Neural progenitor cell (in vitro differentiated cells): Measurements from ENCODE around the gene DOP1B. TPM values are rescaled to one million over a fixed set of nuclear protein-coding genes. Genes with fewer than 3 reads are reported as not detected.
A peak's percentile ranks its signal among the peaks of the same experiment; 100 is the strongest.

Experiments
- DNase-seq: peaks from one replicate; pipeline ENCODE4 v3.0.0-alpha.2; 2016; ENCODE audit warnings: low spot score
- H2AFZ ChIP-seq: fragments of 200-600 bp; sonication (generic); replicated peaks from 2 replicates; pipeline ENCODE4 v1.6.1; 2016; ENCODE audit warnings: antibody characterized with exemption
- H3F3A ChIP-seq: fragments of 200-600 bp; sonication (generic); 2 replicates; pipeline ENCODE4 v1.6.1; 2016; ENCODE audit warnings: antibody characterized with exemption, low read depth
- H3K27ac ChIP-seq: fragments of 200-600 bp; sonication (generic); 2 replicates; pipeline ENCODE4 v1.5.1; 2016; ENCODE audit warnings: mild to moderate bottlenecking
- H3K27me3 ChIP-seq: fragments of 200-600 bp; sonication (generic); 2 replicates; pipeline ENCODE4 v1.6.1; 2016; ENCODE audit warnings: mild to moderate bottlenecking, moderate library complexity
- H3K36me3 ChIP-seq: fragments of 200-600 bp; sonication (generic); 2 replicates; pipeline ENCODE4 v1.5.1; 2016
- H3K4me1 ChIP-seq: fragments of 200-600 bp; sonication (generic); 2 replicates; pipeline ENCODE4 v1.6.1; 2016; ENCODE audit warnings: mixed run types
- H3K4me2 ChIP-seq: fragments of 200-600 bp; sonication (generic); 2 replicates; pipeline ENCODE4 v1.6.1; 2016
- H3K4me3 ChIP-seq: fragments of 200-600 bp; sonication (generic); 2 replicates; pipeline ENCODE4 v1.5.1; 2016
- H3K79me2 ChIP-seq: fragments of 200-600 bp; sonication (generic); 2 replicates; pipeline ENCODE4 v1.6.1; 2016; ENCODE audit warnings: low read depth
- H3K9ac ChIP-seq: fragments of 200-600 bp; sonication (generic); 2 replicates; pipeline ENCODE4 v1.6.1; 2016
- H3K9me3 ChIP-seq: fragments of 200-600 bp; sonication (generic); 2 replicates; pipeline ENCODE4 v1.5.1; 2016; ENCODE audit warnings: low read depth
- H4K20me1 ChIP-seq: fragments of 200-600 bp; sonication (generic); 2 replicates; pipeline ENCODE4 v1.6.1; 2016; ENCODE audit warnings: low read depth
- H3K27ac Mint-ChIP-seq: 3 replicates; pipeline ENCODE4 v1.8.0; 2021; ENCODE audit warnings: mixed read lengths
- H3K27me3 Mint-ChIP-seq: 2 replicates; pipeline ENCODE4 v1.8.0; 2022; ENCODE audit warnings: low read depth, mild to moderate bottlenecking, inconsistent platforms, moderate library complexity, mixed read lengths; ENCODE audit not compliant: insufficient read depth
- H3K36me3 Mint-ChIP-seq: 3 replicates; pipeline ENCODE4 v1.8.0; 2021; ENCODE audit warnings: mixed read lengths
- H3K4me1 Mint-ChIP-seq: 3 replicates; pipeline ENCODE4 v1.8.0; 2021; ENCODE audit warnings: mixed read lengths
- H3K4me3 Mint-ChIP-seq: 3 replicates; pipeline ENCODE4 v1.8.0; 2021; ENCODE audit warnings: mild to moderate bottlenecking, moderate library complexity, mixed read lengths
- H3K9me3 Mint-ChIP-seq: 3 replicates; pipeline ENCODE4 v1.8.0; 2020; ENCODE audit warnings: mixed read lengths
- CTCF ChIP-seq: fragments of 200-600 bp; sonication (generic); IDR thresholded peaks from 2 replicates; pipeline ENCODE4 v1.5.1; 2017; ENCODE audit warnings: antibody characterized with exemption, mild to moderate bottlenecking
- EZH2 ChIP-seq: fragments of 200-600 bp; sonication (generic); IDR thresholded peaks from 2 replicates; pipeline ENCODE4 v1.6.1; 2017; ENCODE audit warnings: antibody characterized with exemption, mild to moderate bottlenecking, moderate library complexity
- EZH2phosphoT487 ChIP-seq: fragments of 200-600 bp; sonication (generic); IDR thresholded peaks from 2 replicates; pipeline ENCODE4 v1.6.1; 2017; ENCODE audit warnings: antibody characterized with exemption
- total RNA-seq: library from RNA; depleted of rRNA; stranded (reverse); fragments of >200 nt; gene quantifications from 2 replicates; pipeline ENCODE4 v1.2.3, GENCODE V29; 2015; ENCODE audit warnings: low replicate concordance

DOP1B gene
- total RNA-seq, 1 donor from 2014 or later, result 9.9 TPM

GRCh38 chr21:36193200-36193599 is 36.6 kb downstream of the DOP1B start:
- H3K4me3 Mint-ChIP-seq, result no peak overlapping the region
- peaks cover 7% of the 10 kb centered on the region for H3K9me3 Mint-ChIP-seq
- Histone ChIP-seq H3K79me2 (no peaks in the 10 kb centered on the region), H3F3A (no peaks in the 10 kb centered on the region), H2AFZ (no peak overlapping the region), H3K9ac (no peak overlapping the region), H3K27ac (no peak overlapping the region), H3K9me3 (no peaks in the 10 kb centered on the region), H3K4me2 (no peak overlapping the region), H3K27me3 (no peaks in the 10 kb centered on the region), H3K36me3 (no peaks in the 10 kb centered on the region), H3K4me3 (no peak overlapping the region), H3K4me1 (peaks cover 4% of the 10 kb centered on the region), H4K20me1 (no peaks in the 10 kb centered on the region)
- H3K4me1 Mint-ChIP-seq, result peaks cover 4% of the 10 kb centered on the region
- peaks cover 4% of the 10 kb centered on the region for H3K36me3 Mint-ChIP-seq
- TF ChIP-seq EZH2phosphoT487 (no peak), CTCF (no peak), EZH2 (no peak)
- no peak for DNase-seq
- no peaks in the 10 kb centered on the region for H3K27me3 Mint-ChIP-seq
- peak overlapping the region; percentile 50 for H3K27ac Mint-ChIP-seq

- Mint-ChIP-seq H3K27ac (no peak overlapping the region), H3K9me3 (peaks cover 7% of the 10 kb centered on the region)
Observed at GRCh38 chr21:36194024-36194423, 37.4 kb downstream of the DOP1B start.

GRCh38 chr21:36195613-36196012 is 39.0 kb downstream of the DOP1B start:
- H3K36me3 Mint-ChIP-seq, result peaks cover 6% of the 10 kb centered on the region
- H3K4me3 ChIP-seq, result no peak overlapping the region
- H3K4me1 Mint-ChIP-seq, result no peaks in the 10 kb centered on the region
- no peaks in the 10 kb centered on the region for H3K36me3 ChIP-seq
- peaks cover 4% of the 10 kb centered on the region for H3K4me1 ChIP-seq
- no peaks in the 10 kb centered on the region for H3K79me2 ChIP-seq
- peaks cover 7% of the 10 kb centered on the region for H3K9me3 Mint-ChIP-seq
- H3K4me3 Mint-ChIP-seq, result no peak overlapping the region
- H3K9ac ChIP-seq, result no peak overlapping the region
- no peaks in the 10 kb centered on the region for H3K27me3 ChIP-seq
- no peak for DNase-seq
- H4K20me1 ChIP-seq, result no peaks in the 10 kb centered on the region
- H2AFZ ChIP-seq, result no peak overlapping the region
- no peaks in the 10 kb centered on the region for H3K9me3 ChIP-seq
- no peak overlapping the region for H3K4me2 ChIP-seq
- TF ChIP-seq EZH2 (no peak), EZH2phosphoT487 (no peak), CTCF (no peak)
- no peaks in the 10 kb centered on the region for H3F3A ChIP-seq
- no peak overlapping the region for H3K27ac ChIP-seq
- H3K27ac Mint-ChIP-seq, result no peak overlapping the region
- no peaks in the 10 kb centered on the region for H3K27me3 Mint-ChIP-seq

More at GRCh38 chr21:36194024-36194423, 37.4 kb downstream of the DOP1B start:
- Histone ChIP-seq H3K4me1 (peaks cover 4% of the 10 kb centered on the region), H3K9ac (no peak overlapping the region), H3K4me3 (no peak overlapping the region), H3K36me3 (no peaks in the 10 kb centered on the region), H3K9me3 (no peaks in the 10 kb centered on the region), H3F3A (no peaks in the 10 kb centered on the region), H3K27me3 (no peaks in the 10 kb centered on the region), H3K4me2 (no peak overlapping the region), H2AFZ (no peak overlapping the region), H4K20me1 (no peaks in the 10 kb centered on the region), H3K27ac (no peak overlapping the region), H3K79me2 (no peaks in the 10 kb centered on the region)
- no peak for DNase-seq
- Mint-ChIP-seq H3K36me3 (peaks cover 6% of the 10 kb centered on the region), H3K27me3 (no peaks in the 10 kb centered on the region), H3K4me1 (no peaks in the 10 kb centered on the region), H3K4me3 (no peak overlapping the region)
- TF ChIP-seq CTCF (no peak), EZH2phosphoT487 (no peak), EZH2 (no peak)
